Body of pancreas (tissue), 4 donors: ENCODE measurements around the gene ALCAM. TPM values are rescaled to one million over a fixed set of nuclear protein-coding genes. Genes with fewer than 3 reads are reported as not detected.
"Not testable (repeated sequence)": the region's sequence is repeated elsewhere in the genome, so short reads cannot be mapped to it uniquely, and the experiment has no call there.

Source experiments
- ATAC-seq: fragments of 150-250 bp; one replicate; pipeline ENCODE4 v1.9.1; 2016
- DNase-seq, 4 donors: peaks; one replicate each; pipeline ENCODE4 v3.0.0-alpha.2; 2019
- H3K27ac ChIP-seq, 4 donors: fragments of 200-600 bp; sonication (generic); 1 replicate in 3 of 4; 2 replicates in 1 of 4; pipeline versions ENCODE4 v1.5.1 to v1.6.1; 2016 to 2019; ENCODE audit warnings: mild to moderate bottlenecking in 1 of 4, mixed read lengths in 1 of 4, moderate library complexity in 1 of 4
- H3K27me3 ChIP-seq, 2 donors: fragments of 200-600 bp; sonication (generic); one replicate each; pipeline ENCODE4 v1.6.0; 2016; ENCODE audit warnings: mild to moderate bottlenecking in 1 of 2
- H3K36me3 ChIP-seq, 2 donors: fragments of 200-600 bp; sonication (generic); replicated peaks in 1 of 2; 2 replicates each; pipeline ENCODE4 v1.5.1; 2016; ENCODE audit warnings: low read depth in 2 of 2; ENCODE audit not compliant: insufficient read depth in 1 of 2
- H3K4me1 ChIP-seq: fragments of 200-600 bp; sonication (generic); one replicate; pipeline ENCODE4 v1.6.0; 2016
- H3K4me3 ChIP-seq, 2 donors: fragments of 200-600 bp; sonication (generic); 1 replicate in 1 of 2; 2 replicates in 1 of 2; pipeline ENCODE4 v1.5.1; 2016 to 2019
- H3K9me3 ChIP-seq, 3 donors: fragments of 200-600 bp; sonication (generic); 1 replicate in 2 of 3; 2 replicates in 1 of 3; pipeline ENCODE4 v1.5.1; 2016
- POLR2A ChIP-seq, 3 donors: fragments of 450-650 bp; IDR thresholded peaks; one replicate each; pipeline ENCODE4 v1.6.1; 2016; ENCODE audit warnings: antibody characterized with exemption in 3 of 3, mild to moderate bottlenecking in 2 of 3
- WGBS, 2 donors: methylation state at CpG; one replicate each; pipeline ENCODE4 v1.1.5; 2017; 5-methylcytosine and 5-hydroxymethylcytosine counted together
- intact Hi-C: fragments of 100-400 bp; cut with DNase I; formaldehyde crosslinking; loops from one replicate; pipeline ENCODE4 v1.15.1; 2023
- total RNA-seq, 2 donors: library from RNA; depleted of rRNA; stranded (reverse); fragments of >200 nt; gene quantifications; one replicate each; pipeline ENCODE4 v1.1.0, GENCODE V29; 2016
- TF ChIP-seq, protein P1 (sequence below), 7 experiments: fragments of 450-650 bp in 4 of 7; fragments of 200-600 bp in 3 of 7; sonication (generic) in 3 of 7; IDR thresholded peaks; one replicate each; pipeline ENCODE4 v1.5.1; 2016 to 2019; ENCODE audit warnings: antibody characterized with exemption in 7 of 7

The ALCAM gene
- total RNA-seq, 2 donors from 2014 or later = 34.8 to 35.3 TPM

DNA sequence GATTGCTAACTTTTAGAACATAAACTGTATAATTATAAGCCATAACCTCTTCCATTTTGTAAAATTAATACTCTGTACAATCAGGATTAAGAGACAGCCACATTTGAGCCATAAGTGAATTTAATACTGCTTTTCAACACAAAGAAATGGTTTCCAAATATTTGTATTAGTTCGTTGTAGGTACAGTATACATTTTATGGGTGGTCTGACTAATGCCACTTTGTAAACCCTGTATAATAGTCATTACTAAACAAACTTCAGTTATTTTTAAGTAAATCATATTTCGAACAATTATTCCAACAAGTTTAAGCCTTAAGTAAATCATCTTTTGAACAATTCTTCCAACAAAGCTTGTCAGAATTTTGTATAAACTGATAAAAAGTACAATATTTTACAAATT lies 11.0 kb downstream of the ALCAM start:
- Histone ChIP-seq H3K36me3 (no peaks in the 10 kb centered on the region), H3K27ac (no peak overlapping the region), H3K27me3 (no peaks in the 10 kb centered on the region), H3K9me3 (no peaks in the 10 kb centered on the region), H3K4me3 (no peak overlapping the region), H3K4me1 (peaks cover 11% of the 10 kb centered on the region)
- WGBS, 2 donors = 74 to 84% methylated on average over 2 of the region's 2 CpGs
- DNase-seq = no peak
- TF ChIP-seq, protein P1, sequence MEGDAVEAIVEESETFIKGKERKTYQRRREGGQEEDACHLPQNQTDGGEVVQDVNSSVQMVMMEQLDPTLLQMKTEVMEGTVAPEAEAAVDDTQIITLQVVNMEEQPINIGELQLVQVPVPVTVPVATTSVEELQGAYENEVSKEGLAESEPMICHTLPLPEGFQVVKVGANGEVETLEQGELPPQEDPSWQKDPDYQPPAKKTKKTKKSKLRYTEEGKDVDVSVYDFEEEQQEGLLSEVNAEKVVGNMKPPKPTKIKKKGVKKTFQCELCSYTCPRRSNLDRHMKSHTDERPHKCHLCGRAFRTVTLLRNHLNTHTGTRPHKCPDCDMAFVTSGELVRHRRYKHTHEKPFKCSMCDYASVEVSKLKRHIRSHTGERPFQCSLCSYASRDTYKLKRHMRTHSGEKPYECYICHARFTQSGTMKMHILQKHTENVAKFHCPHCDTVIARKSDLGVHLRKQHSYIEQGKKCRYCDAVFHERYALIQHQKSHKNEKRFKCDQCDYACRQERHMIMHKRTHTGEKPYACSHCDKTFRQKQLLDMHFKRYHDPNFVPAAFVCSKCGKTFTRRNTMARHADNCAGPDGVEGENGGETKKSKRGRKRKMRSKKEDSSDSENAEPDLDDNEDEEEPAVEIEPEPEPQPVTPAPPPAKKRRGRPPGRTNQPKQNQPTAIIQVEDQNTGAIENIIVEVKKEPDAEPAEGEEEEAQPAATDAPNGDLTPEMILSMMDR (IDR thresholded peaks at IDR 0.05) = no peak
- TF ChIP-seq POLR2A (IDR thresholded peaks at IDR 0.05) = no peak
- intact Hi-C loops = no loop called here
- no peak for ATAC-seq

DNA sequence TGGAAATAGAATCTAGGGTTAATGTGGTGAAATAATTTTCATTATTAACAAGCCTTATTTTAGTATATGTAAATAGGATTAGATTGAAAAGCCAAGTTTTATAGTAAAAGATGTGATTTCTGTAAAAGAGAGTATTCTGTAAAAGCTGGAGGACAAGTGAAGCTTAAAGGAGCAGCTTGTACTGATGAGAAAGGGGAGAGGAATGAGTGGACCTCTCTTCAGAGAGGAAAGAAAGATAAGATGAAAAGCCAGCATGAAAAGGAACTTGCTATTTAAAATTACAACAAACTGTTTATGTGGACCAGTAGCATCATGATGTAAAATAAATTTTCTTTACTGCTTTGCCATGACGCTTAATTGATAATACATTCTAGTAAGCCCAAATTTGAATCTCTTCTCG lies 18.5 kb downstream of the ALCAM start:
- Histone ChIP-seq H3K4me3 (no peak overlapping the region), H3K36me3 (no peaks in the 10 kb centered on the region), H3K27ac (no peak overlapping the region), H3K27me3 (no peaks in the 10 kb centered on the region), H3K4me1 (peaks cover 16% of the 10 kb centered on the region), H3K9me3 (no peaks in the 10 kb centered on the region)
- 92 to 96% methylated on average over 2 of the region's 2 CpGs for WGBS, 2 donors
- ATAC-seq (no peak), DNase-seq (no peak)
- intact Hi-C loops = no loop called here
- TF ChIP-seq, protein P1 (IDR thresholded peaks at IDR 0.05) = no peak
- no peak for TF ChIP-seq POLR2A (IDR thresholded peaks at IDR 0.05)

DNA sequence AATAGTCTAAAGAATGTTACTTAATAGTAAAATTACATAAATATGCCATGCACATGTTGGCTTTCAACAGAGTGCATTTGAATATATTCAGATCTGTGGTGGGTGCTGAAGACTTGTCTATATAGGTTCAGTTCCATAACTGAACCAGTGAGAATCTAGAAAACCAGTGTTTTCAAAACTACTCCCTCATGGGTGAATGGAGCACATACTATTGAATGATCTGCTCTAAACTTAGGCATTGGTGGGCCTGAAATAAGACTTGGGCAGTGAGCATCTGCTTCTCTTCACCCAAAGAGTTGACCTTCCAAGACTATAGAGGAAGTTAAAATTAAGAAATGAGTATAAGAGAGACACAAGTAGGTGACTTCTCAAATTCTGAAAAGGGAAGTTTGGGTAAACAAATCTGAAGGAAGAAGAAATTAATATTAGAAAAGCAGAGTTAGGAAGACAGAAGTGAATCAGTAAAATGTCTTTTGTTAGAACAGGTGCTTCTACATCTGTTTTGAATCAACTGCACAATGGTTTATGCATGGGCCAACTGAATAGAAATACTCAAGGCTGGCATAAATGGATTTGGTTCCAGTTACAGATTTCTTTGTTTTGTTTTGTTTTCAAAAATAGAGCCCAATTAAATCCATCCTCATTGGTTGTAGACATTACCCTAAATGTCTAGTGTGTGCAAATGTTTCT lies 19.3 kb downstream of the ALCAM start:
- Histone ChIP-seq H3K27me3 (no peaks in the 10 kb centered on the region), H3K36me3 (no peaks in the 10 kb centered on the region), H3K9me3 (no peaks in the 10 kb centered on the region), H3K4me3 (no peak overlapping the region), H3K27ac (no peak overlapping the region), H3K4me1 (peaks cover 16% of the 10 kb centered on the region)
- no peak for TF ChIP-seq POLR2A (IDR thresholded peaks at IDR 0.05)
- TF ChIP-seq, protein P1 (IDR thresholded peaks at IDR 0.05) = no peak
- DNase-seq (no peak), ATAC-seq (no peak)
- intact Hi-C loops = no loop called here

DNA sequence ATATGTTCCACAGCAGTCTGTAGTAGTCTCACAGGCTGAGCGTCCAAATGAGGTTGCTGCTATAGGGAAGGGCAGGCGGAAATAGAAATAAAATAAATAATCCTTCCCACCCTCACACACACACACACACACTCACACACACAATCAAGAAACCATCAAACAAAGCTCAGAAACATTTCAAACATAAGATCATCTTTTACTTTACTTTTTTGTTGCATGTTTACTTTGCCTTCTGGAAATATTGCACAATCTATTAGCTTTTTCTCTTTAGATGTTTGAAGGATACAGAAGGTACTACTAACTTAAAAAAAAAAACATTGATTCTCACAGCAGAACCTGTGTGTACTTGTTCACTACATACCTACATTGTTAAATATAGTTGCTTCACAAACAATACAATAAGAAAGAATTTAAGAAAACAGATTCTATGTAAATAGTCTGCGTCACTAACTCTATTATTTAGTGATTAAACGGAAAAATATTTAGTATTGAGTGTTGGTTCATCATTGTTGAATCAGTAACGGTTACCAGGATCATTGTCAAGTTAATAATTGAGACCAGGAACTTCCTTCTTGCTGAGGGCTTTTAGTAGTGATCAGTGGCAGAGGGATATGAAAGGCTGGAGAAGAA lies 20.5 kb downstream of the ALCAM start:
- Histone ChIP-seq H3K4me3 (no peak overlapping the region), H3K27me3 (no peaks in the 10 kb centered on the region), H3K4me1 (peaks cover 13% of the 10 kb centered on the region), H3K36me3 (no peaks in the 10 kb centered on the region), H3K9me3 (no peaks in the 10 kb centered on the region), H3K27ac (peak overlapping the region in 1 of 4 donors; percentile 37)
- no peak for DNase-seq
- ATAC-seq = peak; percentile 67
- 33 to 34% methylated on average over 5 of the region's 5 CpGs for whole genome bisulfite sequencing, 2 donors
- intact Hi-C loops = no loop called here
- no peak for TF ChIP-seq POLR2A (IDR thresholded peaks at IDR 0.05)
- TF ChIP-seq, protein P1 (IDR thresholded peaks at IDR 0.05) = no peak

DNA sequence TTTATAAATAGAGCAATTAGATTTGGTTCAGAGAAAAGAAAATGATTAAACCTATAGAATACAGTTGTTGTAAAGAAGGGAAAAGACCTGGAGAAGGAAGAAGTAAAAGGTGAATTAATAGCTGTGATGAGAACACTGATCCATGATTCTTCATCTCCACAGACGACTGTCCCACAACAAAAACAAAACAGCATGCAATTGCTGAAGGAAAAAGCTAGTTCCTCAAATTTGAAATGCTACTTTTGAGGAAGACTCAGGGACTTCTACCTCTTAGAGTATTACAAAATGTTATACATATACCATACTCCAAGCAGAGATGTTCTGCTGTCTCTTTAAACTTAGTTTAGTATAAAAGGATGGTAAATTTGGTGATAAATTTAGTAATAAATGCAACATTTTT lies 21.5 kb downstream of the ALCAM start:
- no peaks in the 10 kb centered on the region for H3K27me3 ChIP-seq
- no peaks in the 10 kb centered on the region for H3K9me3 ChIP-seq
- TF ChIP-seq POLR2A (IDR thresholded peaks at IDR 0.05) = no peak
- TF ChIP-seq, protein P1 (IDR thresholded peaks at IDR 0.05) = no peak
- intact Hi-C loops = no loop called here
- no peak for ATAC-seq
- no peak overlapping the region for H3K27ac ChIP-seq
- no peak for DNase-seq
- H3K4me3 ChIP-seq = no peak overlapping the region
- H3K36me3 ChIP-seq = no peaks in the 10 kb centered on the region
- 59 to 62% methylated on average over 1 of the region's 1 CpG for WGBS, 2 donors
- H3K4me1 ChIP-seq = peaks cover 13% of the 10 kb centered on the region

DNA sequence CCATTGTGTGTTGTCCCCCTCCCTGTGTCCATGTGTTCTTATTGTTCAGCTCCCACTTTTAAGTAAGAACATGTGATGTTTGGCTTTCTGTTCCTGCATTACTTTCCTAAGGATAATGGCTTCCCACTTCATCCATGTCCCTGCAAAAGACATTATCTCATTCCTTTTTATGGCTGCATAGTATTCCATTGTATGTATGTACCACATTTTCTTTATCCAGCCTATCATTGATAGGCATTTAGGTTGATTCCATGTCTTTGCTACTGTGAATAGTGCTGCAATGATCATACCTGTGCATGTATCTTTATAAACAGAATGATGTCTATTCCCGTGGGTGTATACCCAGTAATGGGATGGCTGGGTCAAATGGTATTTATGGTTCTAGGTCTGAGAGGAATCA lies 23.1 kb downstream of the ALCAM start:
- H3K9me3 ChIP-seq, ATAC-seq, DNase-seq, intact Hi-C loops, H3K36me3 ChIP-seq, H3K27ac ChIP-seq, H3K4me3 ChIP-seq, H3K27me3 ChIP-seq: not testable (repeated sequence)
- WGBS, 2 donors = 95 to 100% methylated on average over 1 of the region's 1 CpG
- peaks cover 13% of the 10 kb centered on the region for H3K4me1 ChIP-seq

DNA sequence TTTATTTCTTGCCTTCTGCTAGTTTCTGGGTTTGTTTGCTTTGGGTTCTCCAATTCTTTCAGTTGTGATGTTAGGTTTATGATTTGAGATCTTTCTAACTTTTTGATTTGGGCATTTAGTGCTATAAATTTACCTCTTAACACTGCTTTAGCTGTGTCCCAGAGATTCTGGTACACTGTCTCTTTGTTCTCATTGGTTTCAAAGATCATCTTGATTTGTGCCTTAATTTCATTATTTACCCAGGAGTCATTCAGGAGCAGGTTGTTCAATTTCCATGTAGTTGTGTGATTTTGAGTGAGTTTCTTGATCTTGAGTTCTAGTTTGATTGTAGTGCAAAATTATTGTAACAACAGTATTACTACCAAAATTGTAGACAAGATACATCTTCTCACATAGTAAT lies 25.9 kb downstream of the ALCAM start:
- ATAC-seq, H3K27me3 ChIP-seq, DNase-seq, H3K9me3 ChIP-seq, intact Hi-C loops, H3K27ac ChIP-seq, H3K4me3 ChIP-seq, H3K36me3 ChIP-seq, H3K4me1 ChIP-seq: not testable (repeated sequence)
